Tibial nerve (tissue), 4 donors: ENCODE results near the gene TFEC.

Source experiments
- EP300 ChIP-seq, 2 donors: sonication (generic); formaldehyde crosslinking; IDR thresholded peaks; one replicate each; pipeline ENCODE4 v1.6.1; 2017; ENCODE audit warnings: antibody characterized with exemption in 2 of 2, mild to moderate bottlenecking in 1 of 2
- POLR2A ChIP-seq, 2 donors: fragments of 450-650 bp; IDR thresholded peaks; one replicate each; pipeline ENCODE4 v1.6.1; 2017; ENCODE audit warnings: antibody characterized with exemption in 2 of 2, mild to moderate bottlenecking in 2 of 2, moderate library complexity in 2 of 2
- TF ChIP-seq, protein P1 (sequence below), 5 experiments: fragments of 200-600 bp in 3 of 5; fragments of 450-650 bp in 2 of 5; sonication (generic) in 3 of 5; IDR thresholded peaks; one replicate each; pipeline ENCODE4 v1.5.1; 2016 to 2019; ENCODE audit warnings: antibody characterized with exemption in 5 of 5, mild to moderate bottlenecking in 3 of 5, moderate library complexity in 2 of 5

DNA sequence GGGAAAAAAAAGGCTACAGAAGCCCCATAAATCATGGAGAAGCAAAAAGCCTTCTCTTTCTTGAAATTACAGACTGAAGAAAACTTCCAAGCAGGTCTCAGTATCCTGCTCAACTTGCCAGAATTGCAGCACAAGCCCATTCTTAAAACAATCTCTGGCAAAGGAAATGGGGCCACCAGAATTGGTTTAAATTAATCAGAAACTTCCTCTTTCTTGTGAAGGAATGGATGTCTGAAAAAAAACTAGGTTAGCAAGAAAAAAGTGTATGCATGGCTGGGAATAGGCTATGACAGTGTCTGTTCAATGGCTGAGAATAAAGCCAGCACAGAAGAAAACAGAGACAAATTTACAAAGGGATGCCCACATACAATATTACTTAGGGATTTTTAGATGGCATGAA is 59.1 kb downstream of the TFEC start:
- TF ChIP-seq POLR2A (IDR thresholded peaks at IDR 0.05) (no peak), EP300 (IDR thresholded peaks at IDR 0.05) (no peak)
- TF ChIP-seq, protein P1, sequence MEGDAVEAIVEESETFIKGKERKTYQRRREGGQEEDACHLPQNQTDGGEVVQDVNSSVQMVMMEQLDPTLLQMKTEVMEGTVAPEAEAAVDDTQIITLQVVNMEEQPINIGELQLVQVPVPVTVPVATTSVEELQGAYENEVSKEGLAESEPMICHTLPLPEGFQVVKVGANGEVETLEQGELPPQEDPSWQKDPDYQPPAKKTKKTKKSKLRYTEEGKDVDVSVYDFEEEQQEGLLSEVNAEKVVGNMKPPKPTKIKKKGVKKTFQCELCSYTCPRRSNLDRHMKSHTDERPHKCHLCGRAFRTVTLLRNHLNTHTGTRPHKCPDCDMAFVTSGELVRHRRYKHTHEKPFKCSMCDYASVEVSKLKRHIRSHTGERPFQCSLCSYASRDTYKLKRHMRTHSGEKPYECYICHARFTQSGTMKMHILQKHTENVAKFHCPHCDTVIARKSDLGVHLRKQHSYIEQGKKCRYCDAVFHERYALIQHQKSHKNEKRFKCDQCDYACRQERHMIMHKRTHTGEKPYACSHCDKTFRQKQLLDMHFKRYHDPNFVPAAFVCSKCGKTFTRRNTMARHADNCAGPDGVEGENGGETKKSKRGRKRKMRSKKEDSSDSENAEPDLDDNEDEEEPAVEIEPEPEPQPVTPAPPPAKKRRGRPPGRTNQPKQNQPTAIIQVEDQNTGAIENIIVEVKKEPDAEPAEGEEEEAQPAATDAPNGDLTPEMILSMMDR (IDR thresholded peaks at IDR 0.05), result no peak
